ENCODE results near the gene KRT17. TPM values are rescaled to one million over a fixed set of nuclear protein-coding genes. Genes with fewer than 3 reads are reported as not detected.
A peak's percentile ranks its signal among the peaks of the same experiment; 100 is the strongest.

Gene KRT17
- total and polyA plus RNA-seq, 10 of the 15 experiments (the other 5 are each of a cell fraction or from before 2014, with no cell fraction given) = 0.47 to 30.0 (median 2.5) TPM

GRCh38 chr17:41666708-41667279 is 42.4 kb upstream of the KRT17 start (continued):
- TF ChIP-seq E2F8 (IDR thresholded peaks at IDR 0.05; ENCODE audit: low read depth, partially characterized antibody) (peak; percentile 51), RAD21 (IDR thresholded peaks at IDR 0.05; ENCODE audit: insufficient read depth, low read depth, low read length) (peak; percentile 71), MXI1 (IDR thresholded peaks at IDR 0.05; ENCODE audit: low read depth, low read length) (peak; percentile 19; the same call in 1 of the 2 replicates), RFX5 (IDR thresholded peaks at IDR 0.05; ENCODE audit: low read depth, low read length) (no peak), ZNF207 (IDR thresholded peaks at IDR 0.05; ENCODE audit: borderline replicate concordance) (0 out of 2 replicates have a peak, but pooled peaks have one; percentile 61), ZBTB4 (CRISPR knock-in tag; IDR thresholded peaks at IDR 0.05) (no peak)
